Panc1 (cell line): ENCODE measurements around the gene CPS1.

Experiments used
- POLR2AphosphoS5 ChIP-seq: IDR thresholded peaks from 2 replicates; pipeline ENCODE4 v1.6.1; 2012; ENCODE audit warnings: mild to moderate bottlenecking, low read depth, low read length, moderate library complexity
- REST ChIP-seq, 2 experiments: IDR thresholded peaks; 2 replicates each; pipeline ENCODE4 v1.6.1; 2011 to 2012; ENCODE audit warnings: low read depth in 2 of 2, control low read depth in 1 of 2, low read length in 1 of 2, mild to moderate bottlenecking in 1 of 2, moderate library complexity in 1 of 2; ENCODE audit not compliant: insufficient read depth in 1 of 2
- SIN3A ChIP-seq: IDR thresholded peaks from 2 replicates; pipeline ENCODE4 v1.6.1; 2012; ENCODE audit warnings: low read depth, mild to moderate bottlenecking, low read length, moderate library complexity, borderline replicate concordance; ENCODE audit not compliant: insufficient read depth
- TCF7L2 ChIP-seq: IDR thresholded peaks from 2 replicates; pipeline ENCODE4 v1.6.1; 2011; ENCODE audit warnings: mild to moderate bottlenecking, low read depth, low read length, inconsistent platforms
- TF ChIP-seq, protein P1 (sequence below): fragments of 450-650 bp; IDR thresholded peaks from 2 replicates; pipeline ENCODE4 v1.5.1; 2017; ENCODE audit warnings: mild to moderate bottlenecking

- TF ChIP-seq SIN3A (no peak), POLR2AphosphoS5 (no peak), TCF7L2 (no peak), REST (IDR thresholded peaks at IDR 0.05; ENCODE audit: insufficient read depth in 1 of 2, low read depth in 2 of 2, low read length in 1 of 2) (no peak)
- TF ChIP-seq, protein P1, sequence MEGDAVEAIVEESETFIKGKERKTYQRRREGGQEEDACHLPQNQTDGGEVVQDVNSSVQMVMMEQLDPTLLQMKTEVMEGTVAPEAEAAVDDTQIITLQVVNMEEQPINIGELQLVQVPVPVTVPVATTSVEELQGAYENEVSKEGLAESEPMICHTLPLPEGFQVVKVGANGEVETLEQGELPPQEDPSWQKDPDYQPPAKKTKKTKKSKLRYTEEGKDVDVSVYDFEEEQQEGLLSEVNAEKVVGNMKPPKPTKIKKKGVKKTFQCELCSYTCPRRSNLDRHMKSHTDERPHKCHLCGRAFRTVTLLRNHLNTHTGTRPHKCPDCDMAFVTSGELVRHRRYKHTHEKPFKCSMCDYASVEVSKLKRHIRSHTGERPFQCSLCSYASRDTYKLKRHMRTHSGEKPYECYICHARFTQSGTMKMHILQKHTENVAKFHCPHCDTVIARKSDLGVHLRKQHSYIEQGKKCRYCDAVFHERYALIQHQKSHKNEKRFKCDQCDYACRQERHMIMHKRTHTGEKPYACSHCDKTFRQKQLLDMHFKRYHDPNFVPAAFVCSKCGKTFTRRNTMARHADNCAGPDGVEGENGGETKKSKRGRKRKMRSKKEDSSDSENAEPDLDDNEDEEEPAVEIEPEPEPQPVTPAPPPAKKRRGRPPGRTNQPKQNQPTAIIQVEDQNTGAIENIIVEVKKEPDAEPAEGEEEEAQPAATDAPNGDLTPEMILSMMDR: no peak
These were observed 162.1 kb downstream of the CPS1 start for GRCh38 chr2:210718503-210718902.
